Umbilical cord (tissue), 1 donor: ENCODE data around the gene GJA3. TPM values are rescaled to one million over a fixed set of nuclear protein-coding genes. Genes with fewer than 3 reads are reported as not detected.

Experiments
- total RNA-seq: library from RNA; depleted of rRNA; stranded (reverse); fragments of >200 nt; gene quantifications from one replicate; pipeline ENCODE4 v1.2.3, GENCODE V29; 2014; ENCODE audit warnings: low replicate concordance; ENCODE audit not compliant: insufficient read depth

Gene GJA3
- total RNA-seq, 1 donor from 2014 or later: 1.4 TPM

Other genes with a start within 250 kb of the GJA3 start
- 87.6 TPM for gene ZMYM2, start 202.3 kb downstream of the GJA3 start, total RNA-seq
- 13.0 TPM for gene GJB2, start 31.9 kb upstream of the GJA3 start, total RNA-seq
- 3.6 TPM for gene GJB6, start 71.3 kb upstream of the GJA3 start, total RNA-seq